ENCODE results near the gene COMMD9.
A peak's percentile ranks its signal among the peaks of the same experiment; 100 is the strongest.

The COMMD9 gene

GRCh38 chr11:36253238-36253637, 36.0 kb downstream of the COMMD9 start:
- no peak for DNase-seq

GRCh38 chr11:36251823-36252222, 37.4 kb downstream of the COMMD9 start:
- DNase-seq, result no peak

GRCh38 chr11:36249246-36249645, 40.0 kb downstream of the COMMD9 start:
- peak; percentile 80 to 90 (median 85) for DNase-seq

GRCh38 chr11:36248436-36248835, 40.8 kb downstream of the COMMD9 start:
- peak; percentile 44 to 81 (median 79) for DNase-seq

- no peak for DNase-seq
These were observed 41.7 kb downstream of the COMMD9 start for GRCh38 chr11:36247493-36247892.

GRCh38 chr11:36243641-36244040, 45.6 kb downstream of the COMMD9 start:
- no peak for DNase-seq

- peak; percentile 49 to 56 (median 54) for DNase-seq
These were observed 47.7 kb downstream of the COMMD9 start for GRCh38 chr11:36241497-36241896.

GRCh38 chr11:36240801-36241200, 48.4 kb downstream of the COMMD9 start:
- no peak for DNase-seq

- peak; percentile 49 to 71 (median 58) for DNase-seq
These were observed 49.1 kb downstream of the COMMD9 start for GRCh38 chr11:36240173-36240572.

GRCh38 chr11:36239636-36240035, 49.6 kb downstream of the COMMD9 start:
- no peak for DNase-seq

- DNase-seq, result no peak
These were observed 50.3 kb downstream of the COMMD9 start for GRCh38 chr11:36238881-36239280.

GRCh38 chr11:36238036-36238631, 51.1 kb downstream of the COMMD9 start:
- DNase-seq, result peak; percentile 41 to 78 (median 62)

GRCh38 chr11:36237391-36237790, 51.8 kb downstream of the COMMD9 start:
- no peak for DNase-seq

- DNase-seq, result no peak
These were observed 53.5 kb downstream of the COMMD9 start for GRCh38 chr11:36235750-36236149.

- DNase-seq, result no peak
These were observed 54.4 kb downstream of the COMMD9 start for GRCh38 chr11:36234825-36235224.

GRCh38 chr11:36233204-36233603, 56.0 kb downstream of the COMMD9 start:
- no peak for DNase-seq

GRCh38 chr11:36230779-36231699, 58.2 kb downstream of the COMMD9 start:
- no peak for DNase-seq

GRCh38 chr11:36229091-36229705, 60.0 kb downstream of the COMMD9 start:
- no peak for DNase-seq

- no peak for DNase-seq
These were observed 60.5 kb downstream of the COMMD9 start for GRCh38 chr11:36228689-36229088.

GRCh38 chr11:36227044-36227443, 62.2 kb downstream of the COMMD9 start:
- DNase-seq, result no peak

- no peak for DNase-seq
These were observed 64.9 kb downstream of the COMMD9 start for GRCh38 chr11:36224209-36224882.

GRCh38 chr11:36222831-36223635, 66.2 kb downstream of the COMMD9 start:
- DNase-seq, result no peak

Measured in suppressor macrophage treated with lipopolysaccharide for 1 hour (primary cell).